GM13976 (cell line): ENCODE measurements around the gene FBXL15.

Source experiments
- DNase-seq: peaks from one replicate; pipeline ENCODE4 v3.0.0; 2012; ENCODE audit warnings: low spot score
- in situ Hi-C: fragments of 300-500 bp; cut with MboI; formaldehyde crosslinking; loops from one replicate; pipeline ENCODE4 v1.12.0; 2022; ENCODE audit warnings: low sequenced_read_pairs, mixed read lengths, inconsistent platforms; ENCODE audit not compliant: unreplicated experiment
- TF ChIP-seq, protein P1 (sequence below): IDR thresholded peaks from 2 replicates; pipeline ENCODE4 v1.5.1; 2012; ENCODE audit warnings: borderline replicate concordance, mild to moderate bottlenecking; ENCODE audit not compliant: insufficient read depth; ENCODE audit errors: extremely low read depth, missing control alignments, control extremely low read depth

The FBXL15 gene

DNA sequence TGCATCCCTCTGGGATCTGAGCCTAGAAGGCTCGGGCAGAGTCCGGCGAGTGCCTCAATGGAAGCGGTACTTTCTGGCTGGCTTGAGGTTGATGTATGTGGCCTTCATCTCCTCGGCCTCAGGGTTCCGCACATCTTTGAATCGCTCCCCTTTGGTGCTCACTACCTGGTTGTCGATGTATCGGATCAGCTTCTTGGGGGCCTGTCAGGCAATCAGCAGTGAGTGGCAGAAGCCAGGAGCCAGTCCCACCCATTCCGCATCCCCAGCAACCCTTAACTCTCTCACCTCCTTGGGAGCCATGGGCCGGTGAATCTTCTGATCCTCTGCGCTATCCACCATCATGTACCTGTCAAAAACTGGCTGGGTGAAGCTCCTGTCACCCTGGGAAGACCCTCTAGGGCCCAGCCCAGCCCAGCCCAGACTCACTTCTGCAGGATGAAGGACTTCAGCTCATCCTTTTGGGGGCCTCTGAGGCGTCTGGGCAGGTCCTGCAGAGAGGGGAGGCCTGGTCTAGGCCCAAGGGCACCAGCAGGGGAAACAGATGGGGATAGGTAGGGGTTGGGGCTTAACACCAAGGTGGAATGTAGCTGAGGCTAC is 2.8 kb downstream of the FBXL15 start:
- no peak for DNase-seq
- in situ Hi-C loops: no loop called here
- TF ChIP-seq, protein P1, sequence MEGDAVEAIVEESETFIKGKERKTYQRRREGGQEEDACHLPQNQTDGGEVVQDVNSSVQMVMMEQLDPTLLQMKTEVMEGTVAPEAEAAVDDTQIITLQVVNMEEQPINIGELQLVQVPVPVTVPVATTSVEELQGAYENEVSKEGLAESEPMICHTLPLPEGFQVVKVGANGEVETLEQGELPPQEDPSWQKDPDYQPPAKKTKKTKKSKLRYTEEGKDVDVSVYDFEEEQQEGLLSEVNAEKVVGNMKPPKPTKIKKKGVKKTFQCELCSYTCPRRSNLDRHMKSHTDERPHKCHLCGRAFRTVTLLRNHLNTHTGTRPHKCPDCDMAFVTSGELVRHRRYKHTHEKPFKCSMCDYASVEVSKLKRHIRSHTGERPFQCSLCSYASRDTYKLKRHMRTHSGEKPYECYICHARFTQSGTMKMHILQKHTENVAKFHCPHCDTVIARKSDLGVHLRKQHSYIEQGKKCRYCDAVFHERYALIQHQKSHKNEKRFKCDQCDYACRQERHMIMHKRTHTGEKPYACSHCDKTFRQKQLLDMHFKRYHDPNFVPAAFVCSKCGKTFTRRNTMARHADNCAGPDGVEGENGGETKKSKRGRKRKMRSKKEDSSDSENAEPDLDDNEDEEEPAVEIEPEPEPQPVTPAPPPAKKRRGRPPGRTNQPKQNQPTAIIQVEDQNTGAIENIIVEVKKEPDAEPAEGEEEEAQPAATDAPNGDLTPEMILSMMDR: no peak

GRCh38 chr10:102424145-102424544 is 3.5 kb downstream of the FBXL15 start:
- no peak for DNase-seq
- TF ChIP-seq, protein P1: no peak
- in situ Hi-C loops: no loop called here

DNA sequence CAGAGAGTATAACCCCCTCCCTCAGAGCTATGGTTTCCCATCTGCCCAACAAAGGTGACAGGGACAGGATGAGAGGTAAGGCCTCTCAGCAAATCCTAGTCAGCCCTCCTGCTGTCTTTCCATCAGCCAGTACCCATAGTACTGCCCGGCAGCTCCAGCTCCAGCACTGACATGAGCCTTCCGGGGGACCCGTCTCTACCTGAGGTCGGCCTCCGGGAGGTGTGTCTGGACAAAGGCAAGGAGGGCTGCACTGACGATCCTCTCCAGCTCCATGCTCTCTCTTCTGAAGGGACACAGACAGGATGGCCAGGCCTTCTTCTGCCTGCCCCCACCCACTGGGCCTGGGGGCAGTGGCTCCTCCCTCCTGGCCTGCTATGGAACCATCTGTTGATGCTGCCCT is 4.3 kb downstream of the FBXL15 start:
- TF ChIP-seq, protein P1: no peak
- no peak for DNase-seq
- in situ Hi-C loops: no loop called here

- TF ChIP-seq, protein P1: no peak
- in situ Hi-C loops: no loop called here
These were observed 4.8 kb downstream of the FBXL15 start for GRCh38 chr10:102425444-102425843.

GRCh38 chr10:102426803-102427287 is 6.2 kb downstream of the FBXL15 start:
- TF ChIP-seq, protein P1: no peak
- in situ Hi-C loops: no loop called here
- no peak for DNase-seq

More at GRCh38 chr10:102425444-102425843, 4.8 kb downstream of the FBXL15 start:
- no peak for DNase-seq

GRCh38 chr10:102429468-102429867 is 8.8 kb downstream of the FBXL15 start:
- no peak for DNase-seq
- in situ Hi-C loops: no loop called here
- TF ChIP-seq, protein P1: no peak
